CD4-positive, alpha-beta T cell treated with Interferon alpha-2 for 1 hour (primary cell): ENCODE results near the gene ANGEL1.

Source experiments
- DNase-seq, 2 donors: peaks; one replicate each; pipeline ENCODE4 v3.0.0-alpha.2; 2020 to 2022

ANGEL1 gene

GRCh38 chr14:76778546-76779215 is 34.0 kb downstream of the ANGEL1 start:
- no peak for DNase-seq

DNA sequence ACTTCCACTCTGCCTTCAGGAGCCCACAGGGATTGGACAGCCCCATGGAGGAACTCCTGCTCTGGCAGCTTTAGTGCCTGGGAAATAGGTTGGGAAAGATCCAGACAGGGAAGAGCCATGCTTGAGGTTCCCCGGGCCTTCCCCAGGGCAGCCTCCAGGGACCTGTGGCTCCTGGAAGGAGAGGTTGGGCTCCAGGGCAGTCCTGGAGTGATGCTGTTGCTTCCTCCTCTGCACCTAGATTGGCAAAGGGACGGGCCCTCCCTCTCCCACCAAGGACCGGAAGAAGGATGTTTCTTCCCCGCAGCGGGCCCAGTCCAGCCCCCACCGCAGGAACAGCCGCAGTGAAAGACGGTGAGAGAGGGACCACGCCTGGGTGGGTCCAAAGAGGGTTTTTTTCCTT is 35.0 kb downstream of the ANGEL1 start:
- DNase-seq: no peak

DNA sequence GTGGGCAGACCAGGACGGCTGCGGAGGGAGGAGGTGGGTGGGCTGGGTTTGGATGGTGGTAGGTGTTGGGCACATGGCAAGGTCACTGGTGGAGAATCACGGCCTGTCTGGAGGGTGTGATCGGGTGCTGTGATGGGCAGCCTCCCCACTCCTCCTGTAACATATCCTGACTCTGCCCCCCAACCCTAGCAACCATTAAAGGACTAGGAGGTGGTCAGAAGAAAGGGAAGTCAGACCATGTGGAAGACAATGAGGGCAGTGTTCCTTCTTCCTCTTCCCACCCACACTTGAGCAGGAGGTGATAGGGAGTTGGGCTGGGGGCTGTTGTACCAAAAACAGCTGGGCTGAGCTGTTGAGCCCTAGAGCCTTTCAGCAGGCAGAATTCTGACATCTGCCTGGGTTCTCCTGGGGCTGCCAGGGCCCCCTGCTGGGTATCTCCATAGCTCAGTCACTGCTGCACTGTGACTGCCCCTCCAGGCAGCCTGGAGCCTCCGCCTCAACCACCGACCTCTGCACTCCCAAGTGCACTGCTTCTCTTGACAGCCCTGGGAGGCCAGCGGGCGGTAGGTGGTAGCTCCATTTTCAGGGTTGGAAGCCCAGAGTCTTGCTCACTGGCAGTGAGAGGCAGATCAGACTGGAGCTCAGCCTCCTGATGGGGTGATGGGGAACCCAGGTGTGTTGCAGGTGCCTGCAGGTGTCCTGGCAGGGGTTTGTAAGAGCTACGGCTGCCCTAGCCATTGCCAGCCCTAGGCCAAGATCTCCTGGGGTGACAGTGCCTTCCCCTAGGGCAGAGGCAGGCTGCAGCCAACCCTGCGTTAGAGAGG is 36.0 kb downstream of the ANGEL1 start:
- no peak for DNase-seq

DNA sequence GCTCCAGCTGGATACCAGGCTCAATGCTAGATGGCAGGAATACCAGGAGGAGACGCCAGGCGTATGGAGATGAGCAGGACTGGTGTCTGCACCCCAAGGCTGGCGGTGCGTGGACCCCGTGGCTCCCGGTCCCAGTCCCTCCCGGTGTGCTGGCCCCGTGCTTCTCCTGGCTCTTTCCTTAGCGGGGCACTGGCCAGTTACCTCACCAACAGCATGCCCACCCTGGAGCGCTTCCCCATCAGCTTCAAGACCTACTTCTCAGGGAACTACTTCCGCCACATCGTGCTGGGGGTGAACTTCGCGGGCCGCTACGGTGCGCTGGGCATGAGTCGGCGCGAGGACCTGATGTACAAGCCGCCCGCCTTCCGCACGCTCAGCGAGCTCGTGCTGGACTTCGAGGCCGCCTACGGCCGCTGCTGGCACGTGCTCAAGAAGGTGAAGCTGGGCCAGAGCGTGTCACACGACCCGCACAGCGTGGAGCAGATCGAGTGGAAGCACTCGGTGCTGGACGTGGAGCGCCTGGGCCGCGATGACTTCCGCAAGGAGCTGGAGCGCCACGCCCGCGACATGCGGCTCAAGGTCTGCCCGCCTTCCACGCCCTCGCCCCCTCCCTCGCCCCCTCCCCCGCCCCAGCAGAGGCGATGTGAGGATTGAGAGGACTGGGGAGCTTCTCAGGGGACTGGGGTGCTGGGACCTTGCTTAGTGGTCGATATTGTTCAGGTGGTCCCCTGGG is 36.8 kb downstream of the ANGEL1 start:
- DNase-seq: no peak

DNA sequence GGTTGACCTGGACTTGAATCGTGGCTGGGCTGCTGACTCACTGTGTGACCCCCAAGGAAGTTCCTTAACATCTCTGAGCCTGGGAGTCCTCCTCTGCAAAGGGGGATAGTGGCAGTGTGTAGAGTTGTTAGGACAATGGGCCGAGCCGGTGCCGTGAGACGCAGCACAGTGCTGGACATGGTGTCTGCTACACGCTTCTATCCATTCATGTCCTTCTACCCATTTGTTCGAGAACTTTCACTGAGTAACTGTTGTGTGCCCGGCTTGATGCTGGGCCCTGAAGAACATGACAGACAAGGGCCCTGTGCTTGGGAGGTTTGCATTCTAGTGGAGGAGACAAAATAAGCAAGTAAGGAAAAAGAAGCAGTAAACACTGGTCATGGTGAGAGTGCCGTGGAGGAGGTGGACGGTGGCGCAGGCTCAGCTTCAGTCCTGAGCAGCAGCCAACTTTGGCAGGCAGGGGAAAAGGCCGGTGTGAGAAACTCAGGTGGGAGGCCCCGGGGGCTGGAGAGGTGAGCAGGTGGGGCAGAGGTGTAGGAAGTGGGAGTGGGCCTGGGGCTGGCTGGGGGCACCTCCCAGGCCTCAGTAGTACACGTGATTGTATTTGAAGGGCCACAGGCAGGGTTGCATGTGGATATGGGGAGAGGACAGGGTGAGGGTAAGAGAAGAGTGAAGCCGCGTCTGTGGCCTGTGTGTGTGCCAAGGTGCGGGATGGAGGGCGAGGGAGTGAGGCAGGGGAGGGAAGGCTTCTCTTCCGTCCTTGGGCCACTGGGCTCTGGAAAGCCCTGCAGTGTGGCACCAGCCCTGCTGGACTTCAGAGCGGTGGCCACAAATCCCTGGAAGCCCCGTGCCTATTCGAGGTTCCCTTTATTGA is 37.6 kb downstream of the ANGEL1 start:
- no peak for DNase-seq

- DNase-seq: no peak
Observed at GRCh38 chr14:76773956-76774820, 38.5 kb downstream of the ANGEL1 start.

- peak; percentile 25 to 70 for DNase-seq
Observed at GRCh38 chr14:76773188-76773885, 39.3 kb downstream of the ANGEL1 start.

GRCh38 chr14:76772300-76773187 is 40.1 kb downstream of the ANGEL1 start:
- no peak for DNase-seq

DNA sequence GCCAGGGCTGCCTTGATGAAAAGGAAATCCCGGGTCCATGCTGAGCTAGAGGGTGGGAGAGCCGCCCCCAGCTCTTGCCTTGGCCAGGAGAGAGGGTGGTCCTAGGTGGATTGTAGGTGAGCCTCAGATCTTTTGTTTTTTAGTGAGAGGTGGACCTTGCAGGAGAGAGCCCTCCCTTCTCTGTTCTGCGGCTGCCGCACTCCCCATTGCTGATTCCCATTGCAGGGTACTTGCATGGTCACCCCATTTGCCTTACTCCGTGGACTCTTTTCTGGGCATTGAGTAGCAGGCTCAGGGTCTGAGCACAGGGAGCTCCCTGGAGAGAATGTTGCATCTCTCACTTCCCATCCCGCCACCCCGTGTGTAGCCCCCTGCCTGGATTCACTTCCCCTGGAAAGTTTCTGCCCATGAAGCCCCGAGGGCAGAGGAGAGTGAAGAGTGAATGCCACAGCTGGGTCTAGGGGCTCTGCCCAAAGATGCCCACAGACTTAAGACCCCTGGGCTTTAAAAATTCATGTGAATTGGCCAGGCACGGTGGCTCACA is 41.2 kb downstream of the ANGEL1 start:
- no peak for DNase-seq

- DNase-seq: no peak
Observed at GRCh38 chr14:76770521-76771436, 41.9 kb downstream of the ANGEL1 start.

- DNase-seq: no peak
Observed at GRCh38 chr14:76769636-76770292, 42.9 kb downstream of the ANGEL1 start.

GRCh38 chr14:76768671-76769500 is 43.8 kb downstream of the ANGEL1 start:
- no peak for DNase-seq

DNA sequence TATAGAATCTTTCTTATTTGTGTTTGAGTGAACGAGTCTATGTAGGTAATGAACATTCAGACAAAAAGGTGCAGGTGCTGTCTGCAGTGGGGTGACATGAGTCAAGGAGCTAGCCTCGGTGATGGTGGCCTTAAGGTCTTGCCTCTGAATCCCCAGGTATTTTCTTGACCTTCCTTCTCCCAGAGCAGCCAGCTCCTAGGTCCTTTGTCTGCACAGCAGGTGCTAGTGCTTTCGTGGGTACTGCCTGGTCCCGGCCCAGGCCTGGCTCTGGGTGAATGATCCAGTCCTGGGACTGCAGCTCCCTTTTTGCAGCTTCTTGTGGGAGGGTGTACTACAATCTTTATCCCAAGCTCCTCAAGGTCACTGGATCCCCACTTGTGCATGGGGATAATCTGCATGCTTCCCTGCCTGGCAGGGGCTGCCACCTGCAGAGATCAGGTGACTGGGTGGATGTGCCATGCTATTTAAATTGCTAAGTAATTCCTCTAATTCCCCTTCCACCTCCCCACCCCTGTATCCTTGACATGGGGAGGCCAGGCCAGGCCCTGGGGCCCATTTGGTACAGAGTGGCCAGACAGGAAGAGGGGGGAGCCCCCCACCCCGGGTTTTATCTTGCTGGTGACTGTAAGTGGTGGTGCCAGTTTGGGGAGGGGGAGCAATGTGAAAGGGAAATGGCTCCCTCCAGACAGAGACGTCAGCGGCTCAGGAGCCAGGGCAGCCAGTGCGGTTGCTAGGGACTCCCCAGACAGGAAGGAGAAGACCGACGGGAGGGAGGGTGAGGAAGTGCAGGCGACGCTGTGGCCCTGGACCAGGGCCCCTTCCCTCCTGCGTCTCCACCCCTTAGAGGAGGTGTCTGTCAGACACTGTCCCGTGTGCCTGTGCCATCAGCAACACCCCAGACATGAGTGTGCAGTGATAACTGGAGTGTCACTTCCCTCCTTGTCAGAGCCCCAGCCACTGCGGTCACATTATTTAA is 44.7 kb downstream of the ANGEL1 start:
- peak; percentile 87 for DNase-seq

DNA sequence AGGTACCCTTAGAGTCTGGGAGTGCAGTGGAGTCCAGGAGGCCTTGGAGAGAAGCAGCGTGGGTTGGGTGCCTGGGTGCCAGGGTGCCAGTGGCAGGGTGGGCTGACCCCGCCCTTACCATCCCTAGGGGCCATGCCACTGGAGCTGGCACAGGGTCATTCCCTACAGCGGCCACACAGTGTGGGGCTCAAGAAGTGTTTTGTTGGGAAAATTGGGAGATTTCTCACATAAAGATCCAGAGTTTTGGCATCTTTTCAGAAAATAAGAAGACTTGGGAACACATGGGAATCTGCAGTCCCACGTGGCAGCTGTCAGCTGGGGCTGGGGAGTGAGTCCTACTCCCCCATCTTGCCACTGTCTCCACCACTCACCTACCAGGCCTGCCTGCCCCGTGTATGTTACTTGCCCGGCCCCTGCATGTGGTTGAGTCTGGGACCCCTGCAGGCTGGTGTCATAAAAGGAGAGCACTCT is 47.2 kb downstream of the ANGEL1 start:
- no peak for DNase-seq
